NB4 (cell line): ENCODE measurements around the gene TNFSF15.
A peak's percentile ranks its signal among the peaks of the same experiment; 100 is the strongest.

Experiments
- DNase-seq: peaks from one replicate; pipeline ENCODE4 v3.0.0; 2010; ENCODE audit warnings: low read depth
- H3K4me3 ChIP-seq: one replicate; pipeline ENCODE4 v1.5.1; 2011; ENCODE audit warnings: mild to moderate bottlenecking, low read depth, low read length, moderate library complexity
- MYC ChIP-seq: IDR thresholded peaks from 2 replicates; pipeline ENCODE4 v1.6.1; 2011; ENCODE audit warnings: low read depth, low read length
- POLR2A ChIP-seq: IDR thresholded peaks from 2 replicates; pipeline ENCODE4 v1.6.1; 2011; ENCODE audit warnings: mild to moderate bottlenecking; ENCODE audit not compliant: insufficient read length; ENCODE audit errors: extremely low read depth
- TF ChIP-seq, protein P1 (sequence below): IDR thresholded peaks from one replicate; pipeline ENCODE4 v1.5.1; 2012; ENCODE audit warnings: low read depth, low read length
- TF ChIP-seq, protein P2 (sequence below): IDR thresholded peaks from 2 replicates; pipeline ENCODE4 v1.6.1; 2011; ENCODE audit warnings: low read depth, low read length

Gene TNFSF15

DNA sequence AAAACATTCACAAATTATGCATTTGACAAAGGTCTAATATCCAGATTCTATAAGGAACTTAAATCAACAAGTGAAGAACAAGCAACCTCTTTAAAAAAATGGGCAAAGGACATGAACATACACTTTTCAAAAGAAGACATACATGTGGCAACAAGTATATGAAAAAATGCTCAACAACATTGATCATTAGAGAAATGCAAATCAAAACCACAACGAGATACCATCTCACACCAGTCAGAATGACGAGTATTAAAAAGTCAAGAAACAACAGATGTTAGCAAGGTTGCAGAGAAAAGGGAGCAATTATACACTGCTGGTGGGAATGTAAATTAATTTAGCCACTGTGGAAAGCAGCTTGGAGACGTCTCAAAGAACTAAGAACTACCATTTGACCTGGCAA lies 38.9 kb upstream of the TNFSF15 start:
- no peak for DNase-seq
- TF ChIP-seq POLR2A, result no peak
- TF ChIP-seq MYC, result no peak
- TF ChIP-seq, protein P1, sequence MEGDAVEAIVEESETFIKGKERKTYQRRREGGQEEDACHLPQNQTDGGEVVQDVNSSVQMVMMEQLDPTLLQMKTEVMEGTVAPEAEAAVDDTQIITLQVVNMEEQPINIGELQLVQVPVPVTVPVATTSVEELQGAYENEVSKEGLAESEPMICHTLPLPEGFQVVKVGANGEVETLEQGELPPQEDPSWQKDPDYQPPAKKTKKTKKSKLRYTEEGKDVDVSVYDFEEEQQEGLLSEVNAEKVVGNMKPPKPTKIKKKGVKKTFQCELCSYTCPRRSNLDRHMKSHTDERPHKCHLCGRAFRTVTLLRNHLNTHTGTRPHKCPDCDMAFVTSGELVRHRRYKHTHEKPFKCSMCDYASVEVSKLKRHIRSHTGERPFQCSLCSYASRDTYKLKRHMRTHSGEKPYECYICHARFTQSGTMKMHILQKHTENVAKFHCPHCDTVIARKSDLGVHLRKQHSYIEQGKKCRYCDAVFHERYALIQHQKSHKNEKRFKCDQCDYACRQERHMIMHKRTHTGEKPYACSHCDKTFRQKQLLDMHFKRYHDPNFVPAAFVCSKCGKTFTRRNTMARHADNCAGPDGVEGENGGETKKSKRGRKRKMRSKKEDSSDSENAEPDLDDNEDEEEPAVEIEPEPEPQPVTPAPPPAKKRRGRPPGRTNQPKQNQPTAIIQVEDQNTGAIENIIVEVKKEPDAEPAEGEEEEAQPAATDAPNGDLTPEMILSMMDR, result no peak

DNA sequence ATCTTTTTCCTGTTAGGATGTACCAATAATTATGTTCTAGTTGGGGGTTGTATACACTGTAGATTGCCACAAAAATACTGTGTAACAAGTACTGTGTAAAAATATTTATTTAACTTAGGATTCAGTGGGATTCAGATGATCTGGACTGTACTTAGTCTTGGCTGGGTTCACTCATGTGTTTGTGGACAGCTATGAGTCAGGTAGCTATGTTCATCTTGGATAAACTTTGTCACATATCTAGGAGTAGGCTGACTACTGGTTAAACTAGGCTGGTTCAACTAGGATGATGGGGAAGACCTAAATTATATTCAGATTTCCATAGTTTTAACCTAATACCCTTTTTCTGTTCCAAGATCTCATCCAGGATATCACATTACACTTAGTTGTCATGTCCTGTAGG lies 32.1 kb upstream of the TNFSF15 start:
- DNase-seq, result no peak
- no peak overlapping the region for H3K4me3 ChIP-seq
- TF ChIP-seq, protein P2, sequence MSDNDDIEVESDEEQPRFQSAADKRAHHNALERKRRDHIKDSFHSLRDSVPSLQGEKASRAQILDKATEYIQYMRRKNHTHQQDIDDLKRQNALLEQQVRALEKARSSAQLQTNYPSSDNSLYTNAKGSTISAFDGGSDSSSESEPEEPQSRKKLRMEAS, result no peak
- TF ChIP-seq POLR2A (no peak), MYC (no peak)
- TF ChIP-seq, protein P1, result no peak

More for the DNA sequence above, 38.9 kb upstream of the TNFSF15 start:
- no peak overlapping the region for H3K4me3 ChIP-seq

DNA sequence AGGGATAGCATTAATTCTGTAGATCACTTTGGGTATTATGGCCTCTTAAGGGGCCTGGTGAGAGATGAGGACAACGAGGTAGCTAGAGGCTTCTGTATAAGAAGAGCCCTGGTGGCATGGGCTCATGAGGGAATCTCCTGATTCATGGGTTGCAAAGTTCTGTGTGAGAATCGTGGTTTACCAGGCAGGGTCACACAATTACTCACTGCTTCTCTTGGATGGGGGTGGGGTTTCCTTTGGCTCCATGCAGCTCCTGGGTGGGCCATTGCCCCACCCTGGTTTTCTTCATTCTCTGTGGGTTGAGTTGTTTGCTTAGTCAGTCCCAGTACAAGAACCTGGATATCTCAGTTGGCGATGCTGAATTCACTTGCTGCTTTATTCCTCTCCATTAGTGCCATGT lies 30.9 kb upstream of the TNFSF15 start:
- DNase-seq, result peak; percentile 6
- H3K4me3 ChIP-seq, result no peak overlapping the region
- no peak for TF ChIP-seq POLR2A
- TF ChIP-seq, protein P2, result no peak
- TF ChIP-seq MYC, result no peak
- TF ChIP-seq, protein P1, result no peak

DNA sequence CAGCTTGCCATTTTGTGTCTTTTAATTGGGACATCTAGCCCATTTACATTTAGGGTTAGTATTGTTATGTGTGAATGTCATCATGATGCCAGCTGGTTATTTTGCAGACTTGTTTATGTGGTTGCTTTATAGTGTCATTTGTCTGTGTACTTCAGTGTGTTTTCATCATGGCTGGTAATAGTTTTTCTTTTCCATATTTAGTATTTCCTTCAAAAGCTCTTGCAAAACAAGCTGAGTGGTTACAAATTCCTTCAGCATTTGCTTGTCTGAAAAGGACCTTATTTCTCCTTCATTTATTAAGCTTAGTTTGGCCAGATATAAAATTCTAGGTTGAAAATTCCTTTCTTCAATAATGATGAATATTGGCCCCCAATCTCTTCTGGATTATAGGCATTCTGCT lies 28.5 kb upstream of the TNFSF15 start:
- TF ChIP-seq POLR2A, result no peak
- TF ChIP-seq, protein P2, result no peak
- TF ChIP-seq MYC, result no peak
- TF ChIP-seq, protein P1, result no peak
- no peak overlapping the region for H3K4me3 ChIP-seq
- DNase-seq, result no peak

DNA sequence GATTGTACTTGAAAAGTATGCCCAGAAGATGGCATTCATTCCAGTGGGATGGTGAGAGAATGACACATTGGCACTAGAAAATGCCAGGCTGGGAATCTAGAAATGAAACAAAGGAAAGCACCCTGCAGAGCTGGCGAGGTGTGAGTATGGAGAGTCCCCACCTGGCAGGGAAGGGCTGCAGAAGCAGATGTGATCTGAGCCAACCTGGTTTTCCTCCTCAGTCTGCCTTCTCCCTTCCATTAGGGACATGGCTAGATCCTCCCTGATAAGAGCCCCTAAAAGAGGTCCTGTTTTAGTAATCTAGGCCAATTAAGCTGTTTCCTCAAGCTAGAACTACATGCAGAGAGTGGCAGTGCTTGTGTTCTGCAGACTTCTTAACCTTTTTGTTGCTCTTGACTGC lies 24.7 kb upstream of the TNFSF15 start:
- DNase-seq, result no peak

More for the DNA sequence above, 24.7 kb upstream of the TNFSF15 start:
- H3K4me3 ChIP-seq, result no peak overlapping the region
- TF ChIP-seq MYC, result no peak
- TF ChIP-seq, protein P1, result no peak
- no peak for TF ChIP-seq POLR2A
